ENCODE data around the gene FXYD6. TPM values are rescaled to one million over a fixed set of nuclear protein-coding genes. Genes with fewer than 3 reads are reported as not detected.

FXYD6 gene
- total and polyA plus RNA-seq, 3 donors from 2014 or later: 186 to 439 (median 191) TPM

DNA sequence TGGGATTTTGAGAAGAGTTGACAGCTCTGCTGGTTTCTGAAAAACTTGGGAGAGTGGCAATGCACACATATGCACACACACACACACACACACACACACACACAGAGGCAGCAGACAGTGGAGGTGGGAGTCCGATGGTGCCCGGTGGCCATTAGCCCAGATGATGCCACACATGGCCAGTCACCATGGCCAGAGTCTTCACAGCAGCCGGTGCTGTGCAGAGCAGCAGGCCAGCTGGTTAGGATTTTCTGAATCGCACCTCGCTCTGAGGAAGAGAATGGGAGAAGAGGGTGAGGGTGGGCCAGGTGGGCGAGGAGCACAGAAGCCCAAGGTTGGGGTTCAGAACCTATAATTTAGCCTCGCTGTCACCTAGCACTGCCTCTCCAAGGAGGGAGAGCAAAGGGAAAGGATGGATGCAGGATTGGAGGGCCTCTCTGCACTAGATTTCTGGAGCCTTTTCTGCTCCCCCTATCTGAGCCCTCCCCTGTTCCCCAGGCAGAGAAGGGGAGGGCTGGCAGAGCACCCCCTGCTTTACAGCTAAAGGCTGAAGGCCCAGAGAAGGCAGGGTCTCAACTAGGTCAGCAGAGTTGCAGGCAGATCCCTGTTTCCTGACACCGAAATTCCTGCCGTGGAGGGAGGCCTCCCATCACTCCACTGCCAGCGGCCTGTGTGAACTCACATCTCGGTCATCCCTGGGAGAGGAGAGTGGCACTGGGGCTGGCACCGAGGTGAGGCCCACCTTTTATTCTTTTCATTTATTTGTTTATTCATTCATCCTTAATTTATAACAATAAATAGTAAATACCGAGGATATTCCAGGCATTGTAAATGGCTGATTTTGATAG is 25.8 kb upstream of the FXYD6 start:
- Histone ChIP-seq H3K4me1 (no peaks in the 10 kb centered on the region), H3K4me3 (no peak overlapping the region), H3K36me3 (ENCODE audit: low read depth, missing control alignments) (no peaks in the 10 kb centered on the region), H3K27me3 (no peaks in the 10 kb centered on the region), H3K9me3 (no peaks in the 10 kb centered on the region), H3K27ac (no peak overlapping the region)
- intact Hi-C loops (cut with DNase I; ENCODE audit: low total_unique reads): no loop called here
- TF ChIP-seq, protein P1, sequence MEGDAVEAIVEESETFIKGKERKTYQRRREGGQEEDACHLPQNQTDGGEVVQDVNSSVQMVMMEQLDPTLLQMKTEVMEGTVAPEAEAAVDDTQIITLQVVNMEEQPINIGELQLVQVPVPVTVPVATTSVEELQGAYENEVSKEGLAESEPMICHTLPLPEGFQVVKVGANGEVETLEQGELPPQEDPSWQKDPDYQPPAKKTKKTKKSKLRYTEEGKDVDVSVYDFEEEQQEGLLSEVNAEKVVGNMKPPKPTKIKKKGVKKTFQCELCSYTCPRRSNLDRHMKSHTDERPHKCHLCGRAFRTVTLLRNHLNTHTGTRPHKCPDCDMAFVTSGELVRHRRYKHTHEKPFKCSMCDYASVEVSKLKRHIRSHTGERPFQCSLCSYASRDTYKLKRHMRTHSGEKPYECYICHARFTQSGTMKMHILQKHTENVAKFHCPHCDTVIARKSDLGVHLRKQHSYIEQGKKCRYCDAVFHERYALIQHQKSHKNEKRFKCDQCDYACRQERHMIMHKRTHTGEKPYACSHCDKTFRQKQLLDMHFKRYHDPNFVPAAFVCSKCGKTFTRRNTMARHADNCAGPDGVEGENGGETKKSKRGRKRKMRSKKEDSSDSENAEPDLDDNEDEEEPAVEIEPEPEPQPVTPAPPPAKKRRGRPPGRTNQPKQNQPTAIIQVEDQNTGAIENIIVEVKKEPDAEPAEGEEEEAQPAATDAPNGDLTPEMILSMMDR (IDR thresholded peaks at IDR 0.05): no peak
- TF ChIP-seq POLR2A (IDR thresholded peaks at IDR 0.05): no peak
- no peak for DNase-seq
- WGBS, 2 donors: 84 to 85% methylated on average over 13 of the region's 13 CpGs

DNA sequence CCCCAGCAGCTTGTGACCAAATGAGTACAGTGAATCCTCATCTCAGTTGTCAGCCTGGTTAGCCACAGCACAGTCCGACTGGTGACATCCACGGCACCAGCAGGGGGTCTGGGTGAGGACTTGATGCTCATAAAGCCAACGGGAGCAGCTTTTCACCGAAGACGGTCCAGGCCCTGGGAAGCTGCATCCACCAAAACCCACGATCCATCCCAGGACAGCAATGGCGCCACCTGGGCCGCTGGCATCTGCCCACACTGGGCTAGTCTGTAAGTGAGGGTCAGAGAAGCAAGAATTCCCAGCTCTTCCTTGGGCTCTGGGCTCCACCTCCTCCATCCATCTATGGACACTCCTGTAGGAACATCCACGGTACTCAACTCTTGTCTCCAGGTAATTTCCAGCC is 25.1 kb upstream of the FXYD6 start:
- H3K36me3 ChIP-seq (ENCODE audit: low read depth, missing control alignments): no peaks in the 10 kb centered on the region
- H3K4me3 ChIP-seq: no peak overlapping the region
- no peak overlapping the region for H3K27ac ChIP-seq
- TF ChIP-seq, protein P1 (IDR thresholded peaks at IDR 0.05): no peak
- TF ChIP-seq POLR2A (IDR thresholded peaks at IDR 0.05): no peak
- H3K9me3 ChIP-seq: no peaks in the 10 kb centered on the region
- H3K27me3 ChIP-seq: no peaks in the 10 kb centered on the region
- H3K4me1 ChIP-seq: no peaks in the 10 kb centered on the region
- 91 to 96% methylated on average over 9 of the region's 9 CpGs for WGBS, 2 donors
- intact Hi-C loops (cut with DNase I; ENCODE audit: low total_unique reads): no loop called here
- DNase-seq: no peak

DNA sequence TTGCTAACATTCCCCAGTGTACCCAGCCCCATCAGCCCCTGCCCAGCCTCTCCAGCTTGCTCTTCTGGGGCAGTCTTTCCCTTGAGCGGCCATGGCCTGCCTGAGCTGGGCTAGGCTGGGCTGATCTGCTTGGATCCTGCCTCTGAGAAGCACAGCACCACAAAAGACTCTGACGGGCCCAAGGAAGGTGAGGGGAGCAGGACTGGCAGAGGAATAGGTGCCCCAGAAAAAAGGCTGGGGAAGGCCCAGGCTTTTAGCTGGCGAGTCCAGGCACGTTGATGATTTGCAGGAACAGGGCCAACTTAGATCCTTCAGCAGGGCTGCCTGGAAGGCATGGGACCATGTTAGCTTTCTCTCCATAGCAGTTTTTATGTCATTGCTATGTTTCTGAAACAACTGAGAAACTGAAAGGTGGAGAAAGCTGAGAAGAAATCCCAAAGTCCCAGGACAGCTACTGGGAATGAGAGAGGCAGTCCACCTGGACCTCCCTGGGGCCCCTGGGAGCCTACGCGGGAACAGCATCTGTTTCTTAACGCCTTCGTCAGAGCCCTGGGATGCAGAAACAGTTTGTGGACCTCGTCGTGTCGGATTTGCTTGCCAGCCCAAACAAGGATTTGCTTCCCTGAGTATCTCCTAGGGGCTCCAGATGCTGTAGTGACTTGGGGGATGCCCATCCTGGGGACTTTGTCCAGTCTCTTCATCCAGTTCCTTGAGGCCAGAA is 24.4 kb upstream of the FXYD6 start:
- H3K36me3 ChIP-seq (ENCODE audit: low read depth, missing control alignments): no peaks in the 10 kb centered on the region
- intact Hi-C loops (cut with DNase I; ENCODE audit: low total_unique reads): no loop called here
- DNase-seq: no peak
- no peak overlapping the region for H3K4me3 ChIP-seq
- no peak overlapping the region for H3K27ac ChIP-seq
- no peaks in the 10 kb centered on the region for H3K9me3 ChIP-seq
- no peaks in the 10 kb centered on the region for H3K4me1 ChIP-seq
- no peaks in the 10 kb centered on the region for H3K27me3 ChIP-seq
- WGBS, 2 donors: 83 to 84% methylated on average over 11 of the region's 11 CpGs
- TF ChIP-seq POLR2A (IDR thresholded peaks at IDR 0.05): no peak

DNA sequence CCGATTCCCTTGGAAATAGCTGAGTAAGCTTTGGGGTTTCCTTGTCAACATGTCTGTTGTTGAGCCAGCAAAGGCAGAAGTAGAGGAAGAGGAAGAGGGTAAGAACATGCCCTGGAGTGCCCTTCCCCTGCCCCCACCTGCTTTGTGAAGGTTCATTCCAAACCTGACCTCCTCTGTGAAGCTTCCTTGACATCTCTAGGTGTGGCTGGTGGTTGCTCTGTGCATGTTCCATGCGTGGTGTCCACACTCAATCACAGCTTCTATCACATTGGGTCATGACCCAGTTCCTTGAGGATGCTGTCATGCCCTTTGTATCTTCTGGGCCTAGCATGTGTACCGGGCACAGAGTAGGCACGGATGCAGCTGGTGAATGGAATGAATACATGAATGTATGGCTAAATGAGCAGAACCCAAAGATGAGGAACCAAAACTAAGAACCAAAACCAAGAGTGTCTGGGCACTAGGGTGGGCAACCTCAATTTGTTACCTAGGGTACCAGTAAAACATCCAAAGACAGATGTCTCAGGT is 23.7 kb upstream of the FXYD6 start:
- no peak overlapping the region for H3K4me3 ChIP-seq
- intact Hi-C loops (cut with DNase I; ENCODE audit: low total_unique reads): no loop called here
- H3K36me3 ChIP-seq (ENCODE audit: low read depth, missing control alignments): no peaks in the 10 kb centered on the region
- H3K4me1 ChIP-seq: no peaks in the 10 kb centered on the region
- WGBS, 2 donors: 76 to 97% methylated on average over 3 to 4 of the region's 4 CpGs
- no peak overlapping the region for H3K27ac ChIP-seq
- H3K9me3 ChIP-seq: no peaks in the 10 kb centered on the region
- no peak for TF ChIP-seq POLR2A (IDR thresholded peaks at IDR 0.05)
- TF ChIP-seq, protein P1 (IDR thresholded peaks at IDR 0.05): no peak
- DNase-seq: no peak
- no peaks in the 10 kb centered on the region for H3K27me3 ChIP-seq

DNA sequence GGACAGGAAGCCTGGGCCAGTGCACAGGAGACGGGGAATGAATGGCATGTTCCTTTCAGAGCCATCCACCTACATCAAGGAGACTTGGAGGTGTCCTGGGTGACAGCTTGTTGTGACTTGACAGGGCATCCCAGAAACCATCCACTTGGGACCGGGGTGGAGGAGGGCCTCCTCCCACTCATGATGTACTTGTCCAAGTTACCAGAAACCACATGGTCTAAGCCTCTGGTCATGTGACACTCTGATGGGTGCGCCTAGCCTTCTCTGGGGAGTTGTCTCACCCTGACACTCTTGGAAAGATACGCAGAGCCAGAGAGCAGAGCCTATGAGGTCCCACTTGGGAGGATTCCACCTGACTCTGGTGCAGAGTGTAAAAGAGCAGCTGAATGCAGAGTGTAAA is 21.6 kb upstream of the FXYD6 start:
- 72 to 93% methylated on average over 4 of the region's 4 CpGs for WGBS, 2 donors
- Histone ChIP-seq H3K36me3 (ENCODE audit: low read depth, missing control alignments) (no peaks in the 10 kb centered on the region), H3K4me3 (no peak overlapping the region), H3K27ac (no peak overlapping the region), H3K9me3 (no peaks in the 10 kb centered on the region), H3K4me1 (no peaks in the 10 kb centered on the region), H3K27me3 (no peaks in the 10 kb centered on the region)
- intact Hi-C loops (cut with DNase I; ENCODE audit: low total_unique reads): no loop called here
- TF ChIP-seq POLR2A (IDR thresholded peaks at IDR 0.05): no peak
- TF ChIP-seq, protein P1 (IDR thresholded peaks at IDR 0.05): no peak
- DNase-seq: no peak

All from testis (tissue), 3 donors.